Iris pigment epithelial cell (primary cell): Measurements from ENCODE around the gene ATRX.
A peak's percentile ranks its signal among the peaks of the same experiment; 100 is the strongest.
"Not testable (repeated sequence)": the region's sequence is repeated elsewhere in the genome, so short reads cannot be mapped to it uniquely, and the experiment has no call there.

Experiments
- DNase-seq: peaks from one replicate; pipeline ENCODE4 v3.0.0-alpha.2; 2011; ENCODE audit warnings: low read depth

ATRX gene

GRCh38 chrX:77731821-77732419, 54.1 kb downstream of the ATRX start:
- DNase-seq = no peak

DNA sequence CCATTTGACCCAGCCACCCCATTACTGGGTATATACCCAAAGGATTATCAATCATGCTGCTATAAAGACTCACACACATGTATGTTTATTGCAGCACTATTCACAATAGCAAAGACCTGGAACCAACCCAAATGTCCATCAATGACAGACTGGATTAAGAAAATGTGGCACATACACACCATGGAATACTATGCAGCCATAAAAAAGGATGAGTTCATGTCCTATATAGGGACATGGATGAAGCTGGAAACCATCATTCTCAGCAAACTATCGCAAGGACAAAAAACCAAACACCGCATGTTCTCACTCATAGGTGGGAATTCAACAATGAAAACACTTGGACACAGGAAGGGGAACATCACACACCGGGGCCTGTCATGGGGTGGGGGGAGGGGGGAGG, 59.9 kb downstream of the ATRX start:
- DNase-seq = not testable (repeated sequence)

DNA sequence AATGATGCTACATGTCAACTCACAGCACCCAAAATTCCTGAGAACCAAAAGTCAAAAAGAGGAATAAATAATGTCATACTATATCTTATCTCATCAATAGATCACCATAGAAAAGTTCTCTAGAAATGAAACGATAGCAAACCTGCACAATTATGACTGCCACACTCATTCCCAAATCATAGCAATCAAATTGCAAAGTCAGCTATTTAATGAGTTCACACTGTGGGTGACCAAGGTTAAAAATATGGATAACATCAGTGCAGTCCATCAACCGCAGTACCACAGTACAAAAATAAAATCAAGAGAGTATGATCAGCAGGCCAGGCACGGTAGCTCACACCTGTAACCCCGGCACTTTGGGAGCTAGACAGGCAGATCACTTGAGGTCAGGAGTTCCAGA, 62.3 kb downstream of the ATRX start:
- DNase-seq = no peak

DNA sequence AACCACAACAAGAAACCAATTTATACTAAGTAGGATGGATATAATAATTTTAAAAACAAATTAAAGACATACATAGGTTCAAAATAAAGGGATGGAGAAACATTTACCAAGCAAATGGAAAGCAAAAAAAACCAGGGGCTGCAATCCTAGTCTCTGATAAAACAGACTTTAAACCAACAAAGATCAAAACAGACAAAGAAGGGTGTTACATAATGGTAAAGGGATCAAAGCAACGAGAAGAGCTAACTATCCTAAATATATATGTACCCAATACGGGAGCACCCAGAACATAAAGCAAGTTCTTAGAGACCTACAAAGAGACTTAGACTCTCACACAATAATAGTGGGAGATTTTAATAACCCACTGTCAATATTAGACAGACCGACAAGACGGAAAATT, 66.6 kb downstream of the ATRX start:
- DNase-seq = no peak

DNA sequence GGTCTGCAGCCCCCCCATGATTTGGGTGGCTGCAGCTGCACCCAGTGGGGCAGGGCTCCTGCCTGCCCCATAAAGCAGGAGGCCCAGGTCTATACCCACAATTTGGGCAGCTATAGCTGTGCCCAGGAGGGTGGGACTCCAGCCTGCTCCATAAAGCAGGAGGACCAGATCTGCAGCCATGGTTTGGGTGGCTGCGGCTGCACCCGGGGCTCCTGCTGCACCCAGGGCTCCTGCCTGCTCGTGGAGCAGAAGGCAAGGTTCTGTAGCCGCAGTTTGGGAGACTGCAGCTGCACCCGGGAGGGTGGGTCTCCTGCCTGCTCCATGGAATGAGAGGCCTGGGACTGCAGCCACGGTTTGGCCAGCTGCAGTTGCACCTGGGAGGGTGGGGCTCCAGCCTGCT, 81.1 kb downstream of the ATRX start:
- no peak for DNase-seq

DNA sequence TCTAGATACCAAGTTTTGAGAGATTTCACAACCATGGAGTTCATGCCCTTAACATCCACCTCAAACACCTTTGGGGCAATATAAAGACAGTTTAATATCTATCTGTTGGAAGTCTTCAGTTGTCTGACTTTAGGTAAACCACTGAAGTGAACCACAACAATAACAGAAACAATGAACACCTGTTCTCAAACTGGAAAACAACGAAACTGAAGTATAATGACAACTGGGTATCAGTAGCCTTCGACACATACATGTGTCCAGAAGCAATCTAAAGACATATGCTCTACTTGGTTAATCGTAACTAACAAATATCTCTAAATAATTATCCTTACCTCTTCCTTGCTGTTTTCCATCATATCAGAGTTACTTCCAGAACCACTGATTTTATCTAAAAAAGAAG, 87.8 kb downstream of the ATRX start:
- no peak for DNase-seq

DNA sequence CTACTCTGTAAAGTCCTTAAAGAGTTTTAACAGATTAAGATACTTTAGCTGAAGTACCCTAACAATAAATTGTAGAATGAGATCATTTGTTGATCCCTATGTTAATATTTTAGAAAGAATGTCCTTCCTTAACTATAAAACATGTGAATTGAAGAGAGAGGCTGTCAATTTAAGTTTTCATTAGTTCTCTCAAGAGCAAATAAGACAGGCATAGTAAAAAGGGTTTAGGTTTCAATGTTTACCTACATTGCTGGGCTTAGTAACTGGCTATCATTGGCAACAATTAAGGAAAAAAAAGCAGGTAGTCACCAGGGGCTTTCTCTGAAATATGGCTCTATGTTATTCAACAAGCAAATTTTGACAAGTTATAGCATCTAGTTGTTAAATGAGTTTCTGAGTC, 91.5 kb downstream of the ATRX start:
- DNase-seq = no peak

GRCh38 chrX:77693594-77693993, 92.4 kb downstream of the ATRX start:
- DNase-seq = no peak

DNA sequence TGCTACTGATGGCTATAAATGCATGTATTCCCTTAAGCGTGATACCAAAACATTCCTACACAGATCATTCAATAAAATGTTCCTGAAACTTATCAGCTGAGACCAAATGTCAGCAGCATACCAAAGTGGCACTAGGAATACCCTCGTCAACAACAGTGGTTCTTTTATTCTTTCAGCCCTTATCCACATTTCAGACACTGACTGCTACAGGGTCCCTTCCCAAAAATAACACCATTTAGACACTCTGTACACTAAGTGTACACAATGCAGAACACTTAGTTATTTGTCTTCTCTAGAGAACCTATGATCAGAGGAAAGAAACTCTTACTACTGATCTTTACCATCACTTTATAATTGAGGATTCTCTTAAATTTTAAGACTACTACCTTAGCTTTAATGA, 94.1 kb downstream of the ATRX start:
- no peak for DNase-seq

DNA sequence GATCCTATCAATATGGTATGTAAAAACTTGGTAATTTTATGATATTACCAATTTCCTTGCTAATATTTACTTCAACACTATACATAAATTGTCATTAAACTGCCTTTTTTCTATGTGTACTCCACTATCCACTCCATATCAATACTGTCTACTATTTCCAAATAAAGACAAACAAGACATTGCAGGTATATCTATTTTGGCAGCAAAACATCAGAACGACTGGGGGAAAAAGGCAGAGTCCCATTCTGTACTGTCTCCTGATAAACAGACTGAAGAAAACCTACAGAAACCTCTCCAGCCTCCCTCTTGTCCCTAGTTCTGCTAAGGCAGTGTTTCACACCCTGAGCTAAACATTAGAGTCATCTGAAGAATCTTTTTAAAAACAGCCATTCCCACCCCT, 96.6 kb downstream of the ATRX start:
- DNase-seq = no peak

DNA sequence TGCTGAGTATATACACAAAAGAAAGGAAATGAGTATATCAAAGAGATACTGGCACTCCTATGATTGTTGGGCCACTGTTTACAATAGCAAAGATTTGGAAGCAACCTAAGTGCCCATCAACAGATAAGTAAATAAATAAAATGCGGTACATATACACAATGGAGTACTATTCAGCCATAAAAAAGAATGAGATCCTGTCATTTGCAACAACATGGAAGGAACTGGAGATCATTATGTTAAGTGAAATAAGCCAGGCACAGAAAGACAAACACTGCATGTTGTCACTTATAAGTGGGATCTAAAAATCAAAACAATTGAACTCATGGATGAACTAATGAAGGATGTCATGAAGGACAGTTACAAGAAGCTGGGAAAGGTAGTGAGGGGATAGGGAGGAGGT, 100.3 kb downstream of the ATRX start:
- DNase-seq = not testable (repeated sequence)

GRCh38 chrX:77679144-77679543, 106.9 kb downstream of the ATRX start:
- DNase-seq = no peak

- DNase-seq = no peak
Measured at GRCh38 chrX:77675986-77676385, 110.0 kb downstream of the ATRX start.

GRCh38 chrX:77668391-77669237, 117.4 kb downstream of the ATRX start:
- peak; percentile 69 for DNase-seq

DNA sequence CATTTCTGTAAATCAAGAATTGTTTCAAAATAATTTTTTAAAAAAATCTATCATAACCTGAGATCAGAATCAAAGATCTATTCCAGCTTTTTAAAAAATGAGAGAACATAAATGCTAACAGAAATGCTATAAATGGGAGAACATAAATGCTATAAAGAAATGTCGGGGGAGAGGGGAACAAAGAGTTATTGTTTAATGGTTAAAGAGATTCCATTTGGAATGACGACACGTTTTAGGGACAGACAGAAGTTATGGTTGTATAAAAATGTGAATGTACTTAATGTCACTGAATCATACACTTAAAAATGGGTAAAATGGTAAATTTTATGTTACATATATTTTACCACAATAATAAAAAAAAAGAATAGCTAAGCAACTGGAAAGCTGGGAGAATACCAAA, 127.1 kb downstream of the ATRX start:
- DNase-seq = no peak

DNA sequence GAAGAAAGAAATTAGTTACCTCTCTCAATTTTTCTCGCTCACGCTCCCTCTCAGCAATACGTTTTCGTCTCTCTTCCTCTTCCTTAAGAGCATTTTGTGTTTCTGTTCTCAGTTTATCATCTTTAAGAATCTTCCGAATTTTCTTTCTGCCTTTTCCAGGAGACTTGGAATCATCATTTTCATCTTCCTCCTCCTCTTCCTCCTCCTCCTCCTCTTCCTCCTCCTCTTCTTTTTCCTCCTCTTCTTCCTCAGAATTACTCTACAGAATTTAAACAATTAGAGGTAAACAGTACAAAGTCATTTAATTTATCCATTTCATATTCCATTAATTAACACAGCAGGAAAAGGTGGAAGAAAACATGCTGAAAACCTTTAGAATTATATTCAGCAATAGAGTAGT, 133.9 kb downstream of the ATRX start:
- no peak for DNase-seq

- no peak for DNase-seq
Measured at GRCh38 chrX:77640702-77641101, 145.3 kb downstream of the ATRX start.

- DNase-seq = no peak
Measured at GRCh38 chrX:77639820-77640219, 146.2 kb downstream of the ATRX start.

DNA sequence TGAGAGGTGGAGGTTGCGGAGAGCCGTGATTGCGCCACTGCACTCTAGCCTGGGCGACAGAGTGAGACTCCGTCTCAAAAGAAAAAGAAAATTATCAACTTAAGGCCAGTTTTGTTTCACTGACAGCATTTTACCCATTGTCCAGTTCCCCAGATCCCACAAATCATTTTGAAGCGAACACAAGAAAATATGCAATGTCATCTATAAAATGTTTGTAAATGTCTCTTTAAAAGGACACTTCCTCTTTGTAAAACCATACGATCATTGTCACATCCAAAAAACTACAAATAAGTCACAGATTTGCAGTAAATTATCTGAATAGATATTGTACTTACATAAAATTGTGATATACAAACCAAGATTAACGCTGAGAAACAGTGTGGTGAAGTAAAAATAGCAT, 147.6 kb downstream of the ATRX start:
- DNase-seq = no peak

- DNase-seq = no peak
Measured at GRCh38 chrX:77635373-77635772, 150.6 kb downstream of the ATRX start.

GRCh38 chrX:77628294-77629025, 157.6 kb downstream of the ATRX start:
- no peak for DNase-seq

DNA sequence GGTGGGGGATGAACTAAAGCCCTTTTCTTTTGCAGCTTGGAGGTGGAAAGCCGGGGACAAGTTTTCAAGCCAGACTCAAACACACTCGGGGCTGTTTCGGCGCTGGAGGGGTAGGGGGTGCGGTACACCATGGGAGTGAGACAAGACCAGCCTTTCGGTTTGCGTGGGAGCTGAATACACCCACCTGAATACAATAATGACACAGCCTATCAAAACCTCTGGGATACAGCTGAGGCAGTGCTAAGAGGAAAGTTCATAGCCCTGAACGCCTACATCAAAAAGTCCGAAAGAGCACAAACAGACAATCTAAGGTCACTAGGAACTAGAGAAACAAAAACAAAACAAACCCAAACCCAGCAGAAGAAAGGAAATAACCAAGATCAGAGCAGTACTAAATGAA, 163.3 kb downstream of the ATRX start:
- DNase-seq = no peak

DNA sequence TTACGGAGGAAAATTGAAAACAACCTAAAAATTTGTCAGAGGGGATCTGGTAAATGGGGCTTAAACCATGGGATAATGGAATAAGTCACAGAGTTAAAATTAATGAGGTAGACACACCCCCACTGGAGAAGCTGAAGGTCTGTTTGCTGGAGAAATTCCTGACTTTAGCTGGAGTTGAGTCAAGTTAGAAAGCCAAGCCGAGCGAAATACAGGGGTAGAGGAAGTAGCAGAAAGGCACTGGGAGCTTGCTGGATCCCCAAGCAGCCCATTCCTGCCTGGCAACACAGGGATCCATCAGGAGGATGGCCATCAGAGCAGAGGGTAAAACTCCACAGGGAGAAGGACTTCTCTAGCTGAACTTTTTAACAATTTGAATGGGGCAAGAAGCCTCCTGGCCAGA, 163.8 kb downstream of the ATRX start:
- DNase-seq = no peak
